GM23338 (cell line): ENCODE data around the gene RELB. TPM values are rescaled to one million over a fixed set of nuclear protein-coding genes. Genes with fewer than 3 reads are reported as not detected.

Source experiments
- ATAC-seq: fragments of 200-7000 bp; cut with Tn5 transposase; 3 replicates; pipeline ENCODE4 v1.9.1; 2020
- DNase-seq: peaks from one replicate; pipeline ENCODE4 v3.0.0-alpha.2; 2015; ENCODE audit warnings: low spot score
- H2AFZ ChIP-seq: fragments of 200-600 bp; sonication (generic); 2 replicates; pipeline ENCODE4 v1.8.0; 2016; ENCODE audit warnings: antibody characterized with exemption, mild to moderate bottlenecking, moderate library complexity
- H3F3A ChIP-seq: fragments of 200-600 bp; sonication (generic); replicated peaks from 2 replicates; pipeline ENCODE4 v1.8.0; 2017; ENCODE audit warnings: antibody characterized with exemption, mixed run types, low read depth
- H3K27ac ChIP-seq: fragments of 200-600 bp; sonication (generic); 2 replicates; pipeline ENCODE4 v1.6.1; 2016; ENCODE audit warnings: low read depth
- H3K27me3 ChIP-seq: fragments of 200-600 bp; sonication (generic); 2 replicates; pipeline ENCODE4 v1.8.0; 2016; ENCODE audit warnings: mild to moderate bottlenecking, mixed run types, moderate library complexity; ENCODE audit not compliant: insufficient read depth
- H3K36me3 ChIP-seq: fragments of 200-600 bp; sonication (generic); 2 replicates; pipeline ENCODE4 v1.8.0; 2016; ENCODE audit warnings: mild to moderate bottlenecking; ENCODE audit not compliant: insufficient read depth
- H3K4me1 ChIP-seq: fragments of 200-600 bp; sonication (generic); 2 replicates; pipeline ENCODE4 v1.8.0; 2016; ENCODE audit warnings: mild to moderate bottlenecking, moderate library complexity; ENCODE audit not compliant: insufficient read depth
- H3K4me2 ChIP-seq: fragments of 200-600 bp; sonication (generic); 2 replicates; pipeline ENCODE4 v1.7.1; 2017; ENCODE audit warnings: mixed run types
- H3K4me3 ChIP-seq: fragments of 200-600 bp; sonication (generic); 2 replicates; pipeline ENCODE4 v1.6.1; 2016; ENCODE audit warnings: mixed run types
- H3K79me2 ChIP-seq: fragments of 200-600 bp; sonication (generic); replicated peaks from 2 replicates; pipeline ENCODE4 v1.8.0; 2017; ENCODE audit warnings: mild to moderate bottlenecking; ENCODE audit not compliant: insufficient read depth
- H3K9me2 ChIP-seq: fragments of 200-600 bp; sonication (generic); 2 replicates; pipeline ENCODE4 v1.8.0; 2017; ENCODE audit not compliant: insufficient read depth
- H4K20me1 ChIP-seq: fragments of 200-600 bp; sonication (generic); replicated peaks from 2 replicates; pipeline ENCODE4 v1.8.0; 2017; ENCODE audit warnings: mild to moderate bottlenecking; ENCODE audit not compliant: insufficient read depth
- H3K27ac Mint-ChIP-seq: 2 replicates; pipeline ENCODE4 v1.8.0; 2020; ENCODE audit warnings: inconsistent platforms, mild to moderate bottlenecking, moderate library complexity, mixed read lengths
- H3K27me3 Mint-ChIP-seq: 3 replicates; pipeline ENCODE4 v1.8.0; 2022; ENCODE audit warnings: low read depth, mild to moderate bottlenecking, moderate library complexity, mixed read lengths, inconsistent platforms; ENCODE audit not compliant: insufficient read depth, poor library complexity
- H3K36me3 Mint-ChIP-seq: 3 replicates; pipeline ENCODE4 v1.8.0; 2021; ENCODE audit warnings: low read depth, mild to moderate bottlenecking, inconsistent platforms, moderate library complexity, mixed read lengths
- H3K4me1 Mint-ChIP-seq: 3 replicates; pipeline ENCODE4 v1.8.0; 2020; ENCODE audit warnings: mild to moderate bottlenecking, inconsistent platforms, mixed read lengths
- H3K4me3 Mint-ChIP-seq: 3 replicates; pipeline ENCODE4 v1.8.0; 2021; ENCODE audit warnings: moderate library complexity, mild to moderate bottlenecking, inconsistent platforms, mixed read lengths
- H3K9me3 Mint-ChIP-seq: 3 replicates; pipeline ENCODE4 v1.8.0; 2020; ENCODE audit warnings: moderate library complexity, mild to moderate bottlenecking, inconsistent platforms, mixed read lengths
- CREB1 ChIP-seq: fragments of 250-450 bp; sonication (Bioruptor Pico); IDR thresholded peaks from 2 replicates; pipeline ENCODE4 v1.5.0; 2020; ENCODE audit warnings: low read depth, mild to moderate bottlenecking, moderate library complexity
- CTCF ChIP-seq, 2 experiments: fragments of 200-600 bp in 1 of 2; sonication (generic) in 1 of 2; conservative IDR thresholded peaks; 2 replicates each; pipeline versions ENCODE4 v1.5.1 to v1.6.1; 2016 to 2017; ENCODE audit warnings: antibody characterized with exemption in 2 of 2, low read depth in 2 of 2, mild to moderate bottlenecking in 2 of 2, moderate library complexity in 1 of 2
- EZH2 ChIP-seq: fragments of 200-600 bp; sonication (generic); IDR thresholded peaks from one replicate; pipeline ENCODE4 v1.8.0; 2017; ENCODE audit warnings: antibody characterized with exemption, mild to moderate bottlenecking, low read depth; ENCODE audit not compliant: unreplicated experiment
- REST ChIP-seq: IDR thresholded peaks from one replicate; pipeline ENCODE4 v1.6.1; 2018; ENCODE audit warnings: antibody characterized with exemption; ENCODE audit not compliant: unreplicated experiment
- STAT1 ChIP-seq: IDR thresholded peaks from one replicate; pipeline ENCODE4 v1.6.1; 2016; ENCODE audit warnings: antibody characterized with exemption; ENCODE audit not compliant: unreplicated experiment
- ZNF114 ChIP-seq: fragments of 250-450 bp; sonication (Bioruptor Pico); IDR thresholded peaks from 2 replicates; pipeline ENCODE4 v1.5.0; 2020; ENCODE audit warnings: mild to moderate bottlenecking, moderate library complexity
- ZNF331 ChIP-seq: fragments of 250-450 bp; sonication (Bioruptor Pico); IDR thresholded peaks from 2 replicates; pipeline ENCODE4 v1.5.0; 2020; ENCODE audit warnings: low read depth, mild to moderate bottlenecking, moderate library complexity
- polyA plus RNA-seq: library from polyadenylated mRNA; unstranded; fragments of >200 nt; fragmentation: Nextera tagmentation; extraction: Ambion mirVana; gene quantifications from 2 replicates; pipeline ENCODE4 v1.2.1, GENCODE V29; 2016
- total RNA-seq: library from RNA; depleted of rRNA; stranded (reverse); fragments of >200 nt; shearing (Covaris generic); gene quantifications from 2 replicates; pipeline ENCODE4 v1.2.3, GENCODE V29; 2014

The RELB gene
- total and polyA plus RNA-seq, 2 experiments from 2014 or later: 7.9 to 13.1 TPM

- TF ChIP-seq CTCF (conservative IDR thresholded peaks at IDR 0.05; ENCODE audit: low read depth in 2 of 2) (no peak), EZH2 (no peak), REST (no peak)
These were observed 14.9 kb upstream of the RELB start (continued) for GRCh38 chr19:44986389-44986788.

- Mint-ChIP-seq H3K36me3 (peaks cover 33% of the 10 kb centered on the region), H3K4me1 (no peaks in the 10 kb centered on the region), H3K27ac (no peak overlapping the region), H3K27me3 (peaks cover 17% of the 10 kb centered on the region), H3K9me3 (no peaks in the 10 kb centered on the region), H3K4me3 (no peak overlapping the region; the same call in 2 of the 3 replicates)
- no peaks in the 10 kb centered on the region for H3K79me2 ChIP-seq
- no peaks in the 10 kb centered on the region for H3K9me2 ChIP-seq
- H3K27ac ChIP-seq: no peak overlapping the region
- no peak overlapping the region for H2AFZ ChIP-seq
- no peak for TF ChIP-seq ZNF331 (CRISPR knock-in tag)
- TF ChIP-seq ZNF114: no peak
- no peak for TF ChIP-seq EZH2
- TF ChIP-seq CREB1 (CRISPR knock-in tag): no peak
- TF ChIP-seq CTCF (conservative IDR thresholded peaks at IDR 0.05; ENCODE audit: low read depth in 2 of 2): no peak
- TF ChIP-seq STAT1: no peak
- no peaks in the 10 kb centered on the region for H4K20me1 ChIP-seq
- no peak overlapping the region for H3K4me3 ChIP-seq
- DNase-seq (no peak), ATAC-seq (no peak)
- H3K4me2 ChIP-seq: no peak overlapping the region
- peaks cover 4% of the 10 kb centered on the region; the same call in 1 of the 2 replicates for H3K36me3 ChIP-seq
- no peaks in the 10 kb centered on the region for H3F3A ChIP-seq
- H3K27me3 ChIP-seq: no peaks in the 10 kb centered on the region
- no peaks in the 10 kb centered on the region for H3K4me1 ChIP-seq
These were observed 14.1 kb upstream of the RELB start for GRCh38 chr19:44987148-44987675.
